ENCODE data around the gene TFR2. TPM values are rescaled to one million over a fixed set of nuclear protein-coding genes. Genes with fewer than 3 reads are reported as not detected.

TFR2 gene
- total RNA-seq, 4 donors from 2014 or later: 0.60 to 0.68 (median 0.64) TPM; not detected in 1

- peaks cover 12 to 35% (median 27%) of the 10 kb centered on the region in 4 donors for H3K4me1 ChIP-seq
- in situ Hi-C loops (cut with MboI; ENCODE audit: low pct_ligation_motif_present in 1 of 4, low pct_unique_long_range_greater_than_20kb in 1 of 4, low sequenced_read_pairs in 3 of 4): no loop called here
- H3K4me3 ChIP-seq: no peak overlapping the region
- H3K27ac ChIP-seq: no peak overlapping the region
- H3K27me3 ChIP-seq: peaks cover 8% of the 10 kb centered on the region
- TF ChIP-seq POLR2A (IDR thresholded peaks at IDR 0.05) (no peak), EP300 (IDR thresholded peaks at IDR 0.05; ENCODE audit: low read depth) (no peak), CTCF (IDR thresholded peaks at IDR 0.05) (no peak), POLR2AphosphoS5 (IDR thresholded peaks at IDR 0.05) (no peak)
- peaks cover 0 to 20% (median 4%) of the 10 kb centered on the region in 4 donors for H3K36me3 ChIP-seq
- no peaks in the 10 kb centered on the region for H3K9me3 ChIP-seq
- 86% methylated on average over 18 of the region's 20 CpGs; no CpG with 5 or more reads in 1 of the 2 donors for WGBS, 2 donors (ENCODE audit: low coverage in 1 of 2)
- intact Hi-C loops (cut with DNase I; ENCODE audit: low total_unique reads): no loop called here
- no peak for DNase-seq
Measured at GRCh38 chr7:100572281-100572948, 68.9 kb downstream of the TFR2 start.

GRCh38 chr7:100571829-100572116, 69.6 kb downstream of the TFR2 start:
- Histone ChIP-seq H3K4me3 (no peak overlapping the region), H3K9me3 (no peaks in the 10 kb centered on the region), H3K27ac (no peak overlapping the region), H3K36me3 (peaks cover 0 to 13% (median 2%) of the 10 kb centered on the region in 4 donors), H3K27me3 (peaks cover 8% of the 10 kb centered on the region), H3K4me1 (peaks cover 12 to 35% (median 27%) of the 10 kb centered on the region in 4 donors)
- no peak for DNase-seq
- in situ Hi-C loops (cut with MboI; ENCODE audit: low pct_ligation_motif_present in 1 of 4, low pct_unique_long_range_greater_than_20kb in 1 of 4, low sequenced_read_pairs in 3 of 4): no loop called here
- 96% methylated on average over 2 of the region's 2 CpGs; no CpG with 5 or more reads in 1 of the 2 donors for WGBS, 2 donors (ENCODE audit: low coverage in 1 of 2)
- intact Hi-C loops (cut with DNase I; ENCODE audit: low total_unique reads): no loop called here
- TF ChIP-seq CTCF (IDR thresholded peaks at IDR 0.05) (no peak), POLR2AphosphoS5 (IDR thresholded peaks at IDR 0.05) (no peak), EP300 (IDR thresholded peaks at IDR 0.05; ENCODE audit: low read depth) (no peak), POLR2A (IDR thresholded peaks at IDR 0.05) (no peak)

- Histone ChIP-seq H3K27ac (no peak overlapping the region), H3K36me3 (peaks cover 0 to 8% (median 0%) of the 10 kb centered on the region in 4 donors), H3K27me3 (peaks cover 8% of the 10 kb centered on the region), H3K9me3 (no peaks in the 10 kb centered on the region), H3K4me3 (no peak overlapping the region), H3K4me1 (peaks cover 12 to 35% (median 27%) of the 10 kb centered on the region in 4 donors)
- intact Hi-C loops (cut with DNase I; ENCODE audit: low total_unique reads): no loop called here
- in situ Hi-C loops (cut with MboI; ENCODE audit: low pct_ligation_motif_present in 1 of 4, low pct_unique_long_range_greater_than_20kb in 1 of 4, low sequenced_read_pairs in 3 of 4): no loop called here
- TF ChIP-seq CTCF (IDR thresholded peaks at IDR 0.05) (no peak), POLR2AphosphoS5 (IDR thresholded peaks at IDR 0.05) (peak in 1 of 3 donors; percentile 12), POLR2A (IDR thresholded peaks at IDR 0.05) (no peak), EP300 (IDR thresholded peaks at IDR 0.05; ENCODE audit: low read depth) (no peak)
- DNase-seq: no peak
- WGBS, 2 donors (ENCODE audit: low coverage in 1 of 2): 71 to 80% methylated on average over 2 to 25 of the region's 26 CpGs
Measured at GRCh38 chr7:100570954-100571828, 70.2 kb downstream of the TFR2 start.

Small RNA genes lying within 50 kb of the gene (small RNA-seq; reads per million reads assigned to genes)
- 0 reads per million in 4 donors for gene SAP25

Other genes with a start within 250 kb of the TFR2 start
- 1 to 10 TPM in 1 of 4 donors, under 1 TPM in 2, not detected in 1; 0.68 to 2.4 (median 0.80) TPM for gene ZCWPW1, start 212.8 kb downstream of the TFR2 start, total RNA-seq
- 10 to 100 TPM; 25.9 to 41.9 (median 30.5) TPM for gene MEPCE, start 211.7 kb downstream of the TFR2 start, total RNA-seq
- gene PPP1R35, start 205.1 kb downstream of the TFR2 start, total RNA-seq: 10 to 100 TPM; 17.1 to 98.4 (median 37.2) TPM
- not detected for gene SPACDR, start 177.3 kb downstream of the TFR2 start, total RNA-seq
- 100 to 1,000 TPM in 1 of 4 donors, 10 to 100 TPM in 3; 41.6 to 101 (median 67.6) TPM for gene TSC22D4, start 162.3 kb downstream of the TFR2 start, total RNA-seq
- gene NYAP1, start 157.6 kb downstream of the TFR2 start, total RNA-seq: 1 to 10 TPM in 1 of 4 donors, under 1 TPM in 1, not detected in 2; 0.41 to 1.4 TPM
- gene AGFG2, start 102.3 kb downstream of the TFR2 start, total RNA-seq: 100 to 1,000 TPM in 2 of 4 donors, 10 to 100 TPM in 2; 63.8 to 154 (median 102) TPM
- 10 to 100 TPM in 1 of 4 donors, 1 to 10 TPM in 1, under 1 TPM in 1, not detected in 1; 0.96 to 52.4 (median 2.7) TPM for gene SAP25, start 67.7 kb downstream of the TFR2 start, total RNA-seq
- 100 to 1,000 TPM; 115 to 508 (median 151) TPM for gene LRCH4, start 55.4 kb downstream of the TFR2 start, total RNA-seq
- under 1 TPM in 2 of 4 donors, not detected in 2; 0.14 to 0.79 TPM for gene FBXO24, start 55.2 kb downstream of the TFR2 start, total RNA-seq
- 10 to 100 TPM in 2 of 4 donors, 1 to 10 TPM in 2; 5.6 to 46.2 (median 11.7) TPM for gene PCOLCE, start 39.2 kb downstream of the TFR2 start, total RNA-seq
- 10 to 100 TPM; 13.5 to 39.6 (median 18.4) TPM for gene MOSPD3, start 29.0 kb downstream of the TFR2 start, total RNA-seq
- gene ACTL6B, start 14.9 kb upstream of the TFR2 start, total RNA-seq: not detected
- gene GNB2, start 32.2 kb upstream of the TFR2 start, total RNA-seq: 100 to 1,000 TPM; 192 to 301 (median 246) TPM
- gene GIGYF1, start 52.7 kb upstream of the TFR2 start, total RNA-seq: 100 to 1,000 TPM in 1 of 4 donors, 10 to 100 TPM in 3; 25.4 to 104 (median 51.8) TPM
- 10 to 100 TPM; 10.7 to 58.7 (median 34.1) TPM for gene POP7, start 64.6 kb upstream of the TFR2 start, total RNA-seq
- gene EPO, start 78.9 kb upstream of the TFR2 start, total RNA-seq: not detected
- gene ZAN, start 92.0 kb upstream of the TFR2 start, total RNA-seq: not detected
- 10 to 100 TPM; 23.2 to 95.5 (median 43.5) TPM for gene EPHB4, start 186.0 kb upstream of the TFR2 start, total RNA-seq
- gene SLC12A9, start 211.2 kb upstream of the TFR2 start, total RNA-seq: 10 to 100 TPM; 21.0 to 46.2 (median 23.1) TPM
- 10 to 100 TPM; 10.9 to 24.3 (median 21.2) TPM for gene TRIP6, start 225.8 kb upstream of the TFR2 start, total RNA-seq
- gene SRRT, start 233.6 kb upstream of the TFR2 start, total RNA-seq: 100 to 1,000 TPM in 2 of 4 donors, 10 to 100 TPM in 2; 64.6 to 217 (median 103) TPM
- 10 to 100 TPM in 1 of 4 donors, 1 to 10 TPM in 2, not detected in 1; 1.3 to 19.1 (median 3.7) TPM for gene UFSP1, start 248.2 kb upstream of the TFR2 start, total RNA-seq